Stimulated activated CD8-positive, alpha-beta memory T cell treated with anti-CD3 and anti-CD28 coated beads, Interleukin-2, amount 100 ng/mL, for 1 hour (primary cell): ENCODE results near the gene KCNN3.

Experiments
- DNase-seq, 2 donors: peaks; one replicate each; pipeline ENCODE4 v3.0.0-alpha.2; 2020; ENCODE audit warnings: low read depth in 2 of 2

Gene KCNN3

GRCh38 chr1:154861607-154862094 lies 8.4 kb downstream of the KCNN3 start:
- DNase-seq, result no peak

- DNase-seq, result no peak
These were observed 9.8 kb downstream of the KCNN3 start for GRCh38 chr1:154860156-154860870.

- no peak for DNase-seq
These were observed 10.3 kb downstream of the KCNN3 start for GRCh38 chr1:154859786-154860155.

GRCh38 chr1:154859151-154859785 lies 10.8 kb downstream of the KCNN3 start:
- DNase-seq, result no peak

GRCh38 chr1:154857441-154858215 lies 12.5 kb downstream of the KCNN3 start:
- DNase-seq, result no peak

GRCh38 chr1:154857022-154857421 lies 13.1 kb downstream of the KCNN3 start:
- no peak for DNase-seq

- DNase-seq, result no peak
These were observed 13.5 kb downstream of the KCNN3 start for GRCh38 chr1:154856544-154856943.

GRCh38 chr1:154856049-154856448 lies 14.0 kb downstream of the KCNN3 start:
- no peak for DNase-seq

GRCh38 chr1:154855186-154855851 lies 14.8 kb downstream of the KCNN3 start:
- DNase-seq, result no peak

- no peak for DNase-seq
These were observed 17.2 kb downstream of the KCNN3 start for GRCh38 chr1:154852845-154853244.

GRCh38 chr1:154851392-154852177 lies 18.5 kb downstream of the KCNN3 start:
- no peak for DNase-seq

- DNase-seq, result no peak
These were observed 20.4 kb downstream of the KCNN3 start for GRCh38 chr1:154849645-154850131.

- DNase-seq, result no peak
These were observed 21.1 kb downstream of the KCNN3 start for GRCh38 chr1:154848983-154849382.

- no peak for DNase-seq
These were observed 22.2 kb downstream of the KCNN3 start for GRCh38 chr1:154847891-154848290.

GRCh38 chr1:154846565-154847442 lies 23.3 kb downstream of the KCNN3 start:
- DNase-seq, result no peak

GRCh38 chr1:154845879-154846278 lies 24.2 kb downstream of the KCNN3 start:
- no peak for DNase-seq

- DNase-seq, result no peak
These were observed 24.9 kb downstream of the KCNN3 start for GRCh38 chr1:154845174-154845573.

- DNase-seq, result no peak
These were observed 25.8 kb downstream of the KCNN3 start for GRCh38 chr1:154844297-154844681.

GRCh38 chr1:154843636-154844296 lies 26.3 kb downstream of the KCNN3 start:
- no peak for DNase-seq

GRCh38 chr1:154842635-154843034 lies 27.4 kb downstream of the KCNN3 start:
- DNase-seq, result no peak
